GM19193 (cell line): ENCODE data around the gene CAST.

Experiments
- POLR2A ChIP-seq: IDR thresholded peaks from 4 replicates; pipeline ENCODE4 v1.6.1; 2011; ENCODE audit not compliant: insufficient read depth, insufficient read length; ENCODE audit errors: extremely low read depth

Gene CAST

DNA sequence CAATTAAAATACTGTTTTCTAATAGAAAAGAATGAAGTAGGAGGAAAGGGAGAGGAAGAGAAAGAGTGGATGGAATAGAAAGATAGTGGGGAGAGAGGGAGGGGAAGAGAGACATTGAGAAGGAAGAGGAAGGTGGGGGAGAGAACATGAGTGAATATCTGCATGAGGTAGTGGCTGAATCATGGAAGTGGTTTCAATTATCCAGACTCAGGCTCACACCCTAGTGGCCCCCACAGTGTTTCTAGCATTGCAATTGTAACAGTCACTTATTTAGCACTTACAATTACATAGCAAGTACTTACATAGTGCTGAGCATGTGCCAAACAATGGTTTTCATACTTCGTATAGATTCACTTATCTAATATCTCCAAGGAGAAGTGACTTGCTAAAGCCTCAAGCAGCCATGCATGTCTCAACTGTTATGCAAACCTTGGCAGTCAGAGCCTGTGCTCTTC lies 72.7 kb downstream of the CAST start:
- no peak for TF ChIP-seq POLR2A

DNA sequence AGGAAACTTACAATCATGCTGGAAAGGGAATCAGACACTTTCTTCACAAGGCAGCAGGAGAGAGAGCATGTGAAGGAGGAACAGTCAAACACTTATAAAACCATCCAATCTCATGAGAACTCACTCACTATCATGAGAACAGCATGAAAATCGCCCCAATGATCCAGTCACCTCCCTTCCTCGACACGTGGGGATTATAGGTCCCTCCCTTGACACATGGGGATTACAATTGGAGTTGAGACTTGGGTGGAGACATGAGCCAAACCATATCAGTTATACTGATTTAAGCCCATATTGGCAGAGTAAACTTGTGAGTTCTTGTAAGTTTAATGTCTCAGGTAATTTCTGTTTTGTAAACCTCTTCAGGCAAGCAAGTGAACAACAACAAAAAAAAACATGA lies 74.8 kb downstream of the CAST start:
- TF ChIP-seq POLR2A: no peak

DNA sequence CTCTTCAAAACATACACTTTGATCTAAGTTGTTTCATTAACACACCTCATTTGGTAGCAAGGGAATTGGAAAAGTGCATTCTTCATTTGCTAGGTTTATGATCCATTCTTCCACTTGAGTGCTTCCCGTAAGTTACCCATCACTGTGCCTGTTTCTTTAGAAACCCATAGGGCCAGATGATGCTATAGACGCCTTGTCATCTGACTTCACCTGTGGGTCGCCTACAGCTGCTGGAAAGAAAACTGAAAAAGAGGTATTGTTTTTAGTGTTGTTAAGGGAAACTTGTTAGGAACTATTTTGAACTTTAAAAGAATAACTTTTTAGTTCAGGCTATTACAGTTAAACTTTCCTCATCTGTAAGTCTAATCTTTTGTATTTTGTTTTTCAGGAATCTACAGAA lies 78.9 kb downstream of the CAST start:
- no peak for TF ChIP-seq POLR2A

DNA sequence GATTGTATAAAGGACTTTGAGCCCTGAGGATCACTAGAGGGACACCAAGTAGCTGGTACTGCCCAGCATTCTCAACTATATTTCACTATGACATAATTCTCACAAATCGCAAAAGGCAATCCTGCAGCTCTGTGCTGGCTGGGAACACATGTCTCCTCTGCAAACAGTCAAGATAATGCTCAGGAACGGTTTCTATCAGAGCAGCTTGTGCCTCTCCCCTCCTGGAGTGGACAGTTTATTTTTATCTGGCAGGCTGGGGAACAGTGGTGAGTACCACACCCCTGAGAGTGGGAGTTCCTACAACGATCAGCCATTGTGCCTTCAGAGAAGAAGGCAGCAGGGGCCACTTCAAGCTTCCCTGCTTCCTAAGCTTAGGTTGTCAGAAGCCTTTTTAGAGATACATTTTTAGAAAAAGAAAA lies 79.7 kb downstream of the CAST start:
- no peak for TF ChIP-seq POLR2A

DNA sequence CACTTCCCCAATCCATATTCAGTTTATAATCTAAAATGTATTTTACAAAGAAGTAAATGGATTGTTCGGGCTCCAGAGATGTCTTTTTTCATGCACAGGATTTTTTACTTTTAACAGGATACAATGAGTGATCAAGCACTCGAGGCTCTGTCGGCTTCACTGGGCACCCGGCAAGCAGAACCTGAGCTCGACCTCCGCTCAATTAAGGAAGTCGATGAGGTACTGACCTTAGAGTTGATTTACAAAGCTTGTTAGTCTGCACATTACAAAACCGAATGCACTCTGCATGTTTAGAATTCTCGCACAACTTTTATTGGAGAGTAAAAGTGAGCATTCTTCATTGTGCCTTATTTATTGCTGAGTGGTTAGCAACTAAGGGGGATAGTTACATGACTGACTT lies 80.4 kb downstream of the CAST start:
- TF ChIP-seq POLR2A: no peak

DNA sequence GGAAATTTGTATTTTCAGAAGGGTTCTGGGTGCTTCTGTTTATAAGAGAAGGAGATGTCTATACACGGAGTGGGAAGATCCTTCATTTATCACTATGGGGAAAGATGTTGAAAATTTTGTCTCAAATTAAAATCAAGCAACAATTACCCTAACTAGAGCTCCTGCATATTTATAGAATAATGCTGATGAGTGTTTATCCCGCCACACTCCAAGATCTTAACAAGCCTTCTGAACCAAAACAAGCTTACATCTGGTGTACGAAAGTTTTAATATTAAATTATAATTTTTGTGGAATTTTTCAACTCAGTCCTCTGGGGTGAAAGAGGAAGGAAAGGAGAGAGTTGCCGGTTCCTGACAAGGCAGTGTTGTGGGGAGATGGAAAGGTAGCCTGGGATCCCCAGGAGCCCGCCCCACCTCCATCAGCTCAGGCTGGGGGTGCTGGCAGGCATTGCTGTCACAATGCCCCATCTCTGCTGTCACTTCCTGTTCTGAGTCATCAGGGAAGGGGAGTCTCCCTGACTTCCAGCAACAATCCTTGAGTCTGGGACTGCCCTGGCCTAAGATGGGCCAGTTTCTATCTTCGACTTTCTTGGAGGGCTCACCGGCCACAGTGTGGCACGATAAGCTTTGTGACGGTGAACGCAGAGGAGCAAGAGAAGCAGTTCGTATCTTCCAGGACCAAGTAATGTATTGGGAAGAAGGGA lies 81.0 kb downstream of the CAST start:
- TF ChIP-seq POLR2A: no peak

DNA sequence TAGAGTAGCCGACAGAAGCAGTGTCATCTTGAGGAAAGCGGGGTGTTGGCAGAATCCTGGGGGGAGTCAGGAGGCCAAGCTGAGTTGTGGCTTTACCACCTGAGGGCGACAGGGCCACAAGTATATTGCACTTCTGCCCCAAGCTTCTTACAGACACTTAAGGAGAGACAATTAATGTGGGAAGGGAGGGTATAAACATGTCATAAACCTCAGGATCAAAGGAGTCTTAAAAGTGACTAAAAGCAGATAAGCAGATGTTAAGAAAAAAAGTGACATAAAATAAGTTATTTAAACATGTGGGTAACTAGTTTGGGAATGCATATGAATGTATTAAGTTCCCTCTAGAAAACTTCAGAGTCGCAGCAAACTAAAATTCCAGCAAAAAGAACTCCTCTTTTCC lies 81.6 kb downstream of the CAST start:
- TF ChIP-seq POLR2A: no peak

DNA sequence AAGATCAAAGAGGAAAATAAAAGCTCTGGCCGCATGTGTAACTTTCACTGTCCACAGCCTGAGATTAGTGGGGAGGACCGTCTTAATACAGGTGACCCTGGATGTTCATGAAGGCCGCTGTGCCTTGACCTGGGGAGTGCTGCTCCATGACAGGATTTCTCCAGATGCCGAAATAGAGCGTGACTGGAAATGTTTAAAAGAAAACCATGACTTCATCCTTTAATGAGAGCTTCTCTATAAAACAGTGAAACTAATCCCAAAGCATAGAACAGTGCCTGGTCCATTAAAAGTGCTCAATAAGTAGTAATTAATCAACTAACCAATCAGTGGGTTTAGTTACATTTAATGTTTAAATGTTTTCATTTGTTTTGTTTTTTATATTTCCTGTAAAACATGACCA lies 82.8 kb downstream of the CAST start:
- no peak for TF ChIP-seq POLR2A

DNA sequence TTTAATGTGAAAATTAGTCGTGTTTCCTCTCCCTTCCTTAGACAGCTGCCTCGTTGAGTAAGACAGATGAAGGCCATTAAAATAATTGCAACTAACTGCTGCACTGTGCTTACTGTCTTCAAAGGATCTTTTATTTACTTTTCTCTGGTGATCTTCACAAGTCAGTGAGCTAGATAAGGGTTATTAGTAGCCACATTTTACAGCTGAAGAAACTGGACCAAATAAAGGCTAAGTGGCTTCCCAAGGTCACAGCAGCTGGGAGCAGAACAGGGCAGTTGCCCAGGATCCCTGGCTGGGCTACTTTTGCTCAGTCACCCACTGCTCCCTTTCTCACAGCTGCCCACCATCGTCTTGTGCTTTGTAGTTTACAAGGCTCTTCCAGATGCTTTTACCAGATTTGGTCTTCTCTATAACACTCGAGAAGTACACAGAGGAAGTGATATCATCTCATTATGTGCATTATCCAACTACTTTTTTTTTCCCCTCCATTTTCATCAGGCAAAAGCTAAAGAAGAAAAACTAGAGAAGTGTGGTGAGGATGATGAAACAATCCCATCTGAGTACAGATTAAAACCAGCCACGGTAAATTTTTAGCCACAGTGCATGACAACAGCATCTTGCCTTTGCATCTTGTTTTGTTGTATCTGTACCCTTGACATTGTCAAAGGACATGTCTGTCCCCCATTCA lies 83.8 kb downstream of the CAST start:
- no peak for TF ChIP-seq POLR2A

DNA sequence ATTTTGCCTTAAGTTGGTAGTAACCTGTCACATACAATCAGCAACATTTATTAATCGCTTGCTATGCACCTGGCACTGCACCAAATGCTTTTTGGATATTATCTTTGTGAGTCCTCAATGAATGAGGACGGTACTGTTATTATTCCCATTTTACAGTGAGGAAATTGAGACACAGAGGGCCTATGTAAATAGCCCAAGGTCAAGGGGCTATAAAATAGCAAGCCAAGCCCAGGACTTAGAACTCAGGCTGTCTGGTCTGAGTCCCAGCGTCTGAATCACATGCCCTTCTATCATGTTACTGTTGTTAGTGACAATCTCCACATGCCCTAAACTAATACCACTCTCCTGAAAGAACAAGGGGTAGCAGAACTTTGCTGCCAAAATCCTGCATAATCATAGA lies 85.5 kb downstream of the CAST start:
- no peak for TF ChIP-seq POLR2A

DNA sequence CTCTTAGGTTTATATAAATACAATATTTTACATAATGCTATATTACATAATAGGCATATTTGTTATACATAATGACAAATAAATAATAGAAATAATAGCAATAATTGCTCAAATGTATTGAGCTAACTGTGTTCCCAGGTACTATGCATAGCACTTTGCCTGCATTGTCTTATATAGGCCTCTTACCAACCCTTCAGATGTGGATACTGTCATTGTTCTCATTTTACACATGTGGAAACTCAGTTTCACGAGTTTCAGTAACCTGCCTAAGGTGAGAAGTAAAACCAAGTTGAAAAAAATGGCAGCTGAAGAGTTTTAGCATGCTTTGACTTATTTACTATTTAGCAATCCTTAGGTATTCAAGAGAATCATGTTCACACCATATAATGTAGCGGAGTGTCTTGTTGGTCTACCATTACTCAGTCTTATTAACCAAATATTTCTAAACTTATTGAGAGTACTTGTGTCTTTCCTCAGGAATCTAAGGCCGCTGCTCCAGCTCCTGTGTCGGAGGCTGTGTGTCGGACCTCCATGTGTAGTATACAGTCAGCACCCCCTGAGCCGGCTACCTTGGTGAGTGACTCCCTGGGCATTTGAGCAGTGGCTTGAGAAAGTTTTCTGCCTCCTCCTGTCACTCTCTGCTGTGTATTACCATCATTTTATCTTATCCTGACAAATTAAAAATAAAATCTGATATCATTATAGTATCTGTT lies 88.1 kb downstream of the CAST start:
- no peak for TF ChIP-seq POLR2A

DNA sequence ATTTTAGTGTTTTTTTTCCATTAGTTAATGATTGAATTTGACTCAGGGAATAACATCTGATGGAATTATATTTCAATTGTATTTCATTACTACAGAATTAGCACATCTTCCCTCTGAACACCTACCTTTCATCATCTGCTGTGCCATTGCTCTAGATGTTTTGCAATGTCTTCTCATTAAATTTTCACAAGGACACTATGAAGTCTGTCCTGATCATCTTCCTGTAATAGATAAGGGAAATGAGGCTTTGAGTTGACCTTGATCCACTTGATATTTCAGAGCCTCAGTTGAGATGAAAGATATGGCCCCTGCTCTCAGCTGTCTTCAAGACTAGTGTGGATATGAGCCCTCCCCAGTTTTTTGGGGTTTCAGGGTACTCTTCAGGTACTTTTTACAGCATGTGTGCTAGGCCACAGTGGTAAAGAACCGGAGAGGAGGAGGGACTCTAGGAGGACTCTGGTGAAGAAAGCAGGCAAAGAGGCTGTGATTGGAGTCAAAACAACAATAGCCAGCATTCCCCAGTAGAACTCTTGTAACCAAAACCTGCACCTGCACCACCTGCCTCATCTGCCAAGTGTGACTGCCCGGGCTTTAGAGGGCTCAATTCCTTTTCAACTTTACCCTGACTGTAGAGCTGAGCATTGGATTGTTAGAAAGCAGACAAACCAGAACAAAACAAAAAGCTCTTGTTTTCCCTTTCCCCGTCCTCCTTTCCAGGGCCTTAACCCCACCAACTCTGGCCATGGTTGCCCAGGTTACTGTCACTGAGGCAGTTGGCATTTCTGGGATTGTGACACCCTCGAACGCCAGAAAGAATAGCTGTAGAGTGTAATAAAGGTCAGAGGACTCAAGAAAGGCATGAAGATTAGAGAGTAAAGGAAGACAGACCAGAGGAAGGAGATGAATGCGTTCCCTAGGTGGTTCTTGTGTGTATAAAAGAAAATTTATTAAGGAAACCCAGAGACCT lies 89.3 kb downstream of the CAST start:
- no peak for TF ChIP-seq POLR2A

DNA sequence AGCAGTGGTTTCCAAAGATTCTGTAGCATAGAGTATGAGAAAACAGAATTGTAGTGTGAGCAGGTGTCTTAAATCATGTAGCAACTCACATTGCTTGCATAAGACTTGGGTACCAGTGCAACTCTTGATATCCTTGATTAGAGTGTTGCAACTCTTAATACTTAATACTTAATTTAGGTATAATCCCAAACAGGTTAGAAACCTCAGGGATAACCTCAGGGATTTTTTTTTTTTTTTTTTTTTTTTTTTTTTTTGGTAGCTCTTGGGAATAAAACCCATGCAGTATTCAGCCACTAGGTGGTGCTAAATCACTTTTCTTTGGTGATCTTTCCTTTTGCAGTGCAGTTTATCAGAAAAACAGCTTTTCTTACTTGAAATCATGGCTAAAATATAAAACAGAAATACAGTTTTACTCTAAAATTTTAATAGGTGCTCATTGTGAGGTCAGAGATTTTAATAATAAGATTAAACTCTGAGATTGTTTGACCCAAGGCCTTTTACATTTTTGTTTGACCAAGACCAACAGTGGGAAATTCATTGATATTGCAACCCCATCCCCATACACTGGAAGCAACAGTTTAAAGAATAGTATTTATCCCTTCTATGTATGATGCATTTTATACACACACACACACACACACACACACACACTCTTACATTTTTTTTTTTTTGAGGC lies 90.3 kb downstream of the CAST start:
- TF ChIP-seq POLR2A: no peak

DNA sequence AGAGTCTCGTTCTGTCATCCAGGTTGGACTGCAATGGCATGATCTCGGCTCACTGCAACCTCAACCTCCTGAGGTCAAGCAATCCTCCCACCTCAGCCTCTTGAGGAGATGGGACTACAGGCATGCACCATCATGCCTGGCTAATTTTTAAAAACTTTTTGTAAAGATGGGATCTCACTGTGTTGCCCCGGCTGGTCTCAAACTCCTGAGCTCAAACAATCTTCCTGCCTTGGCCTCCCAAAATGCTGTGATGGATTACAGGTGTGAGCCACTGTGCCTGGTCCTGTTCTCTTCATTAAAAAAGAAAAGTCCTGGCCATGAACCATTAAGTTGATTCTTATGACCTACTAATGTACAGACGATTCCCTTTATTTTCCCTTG lies 90.8 kb downstream of the CAST start:
- no peak for TF ChIP-seq POLR2A
